KMS-11 (cell line): ENCODE results near the gene CTIF.

Source experiments
- H2AFZ ChIP-seq: fragments of 200-600 bp; sonication (generic); 2 replicates; pipeline ENCODE4 v1.6.1; 2016; ENCODE audit warnings: antibody characterized with exemption, mixed run types, low read depth
- H3K27ac ChIP-seq: fragments of 200-600 bp; sonication (generic); 2 replicates; pipeline ENCODE4 v1.6.1; 2016; ENCODE audit warnings: mild to moderate bottlenecking, mixed run types
- H3K27me3 ChIP-seq: fragments of 200-600 bp; sonication (generic); 2 replicates; pipeline ENCODE4 v1.6.1; 2017; ENCODE audit warnings: mild to moderate bottlenecking, low read depth, mixed run types, moderate library complexity; ENCODE audit not compliant: insufficient read depth
- H3K36me3 ChIP-seq: fragments of 200-600 bp; sonication (generic); 2 replicates; pipeline ENCODE4 v1.6.1; 2017; ENCODE audit warnings: mild to moderate bottlenecking, mixed run types; ENCODE audit not compliant: insufficient read depth
- H3K4me1 ChIP-seq: fragments of 200-600 bp; sonication (generic); 2 replicates; pipeline ENCODE4 v1.6.1; 2016; ENCODE audit warnings: mild to moderate bottlenecking, low read depth, mixed run types; ENCODE audit not compliant: poor library complexity, severe bottlenecking
- H3K4me2 ChIP-seq: fragments of 200-600 bp; sonication (generic); 2 replicates; pipeline ENCODE4 v1.7.0; 2016; ENCODE audit warnings: mild to moderate bottlenecking, mixed run types
- H3K4me3 ChIP-seq: fragments of 200-600 bp; sonication (generic); IDR thresholded peaks from 2 replicates; pipeline ENCODE4 v1.6.1; 2017; ENCODE audit warnings: low read depth, low read length, mixed read lengths; ENCODE audit not compliant: insufficient read depth
- H3K79me2 ChIP-seq: fragments of 200-600 bp; sonication (generic); 2 replicates; pipeline ENCODE4 v1.6.1; 2016; ENCODE audit warnings: low read depth, mixed run types; ENCODE audit not compliant: insufficient read depth
- H3K9ac ChIP-seq: fragments of 200-600 bp; sonication (generic); 2 replicates; pipeline ENCODE4 v1.6.1; 2016; ENCODE audit warnings: mild to moderate bottlenecking, mixed run types
- H4K20me1 ChIP-seq: fragments of 200-600 bp; sonication (generic); 2 replicates; pipeline ENCODE4 v1.6.1; 2016; ENCODE audit warnings: mild to moderate bottlenecking, mixed run types; ENCODE audit not compliant: insufficient read depth
- TF ChIP-seq, protein P1 (sequence below): fragments of 200-600 bp; sonication (generic); conservative IDR thresholded peaks from 2 replicates; pipeline ENCODE4 v1.6.1; 2017; ENCODE audit warnings: low read depth, mild to moderate bottlenecking, antibody characterized with exemption, low read length, moderate library complexity, mixed read lengths

Gene CTIF

DNA sequence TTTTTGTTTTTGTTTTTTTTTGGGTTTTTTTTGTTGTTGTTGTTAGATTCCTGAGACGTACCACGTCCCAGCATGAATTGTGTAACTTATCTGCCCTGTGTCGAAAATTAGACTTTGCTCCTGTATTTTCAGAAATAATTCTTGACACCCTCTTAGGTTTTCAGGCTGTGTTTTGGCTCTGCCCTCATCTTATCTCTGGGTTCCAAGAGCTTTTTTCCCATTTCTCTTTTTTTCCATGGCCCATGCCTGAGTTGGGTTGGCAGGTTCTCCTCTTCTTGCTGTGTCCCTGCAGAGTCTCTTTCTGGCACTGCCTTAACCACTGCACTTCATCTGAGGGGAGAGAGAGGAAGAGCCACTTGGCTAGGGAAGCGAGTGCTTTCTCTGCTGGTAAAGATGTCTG is 42.4 kb downstream of the CTIF start:
- no peak overlapping the region for H3K4me2 ChIP-seq
- no peak overlapping the region for H3K27ac ChIP-seq
- TF ChIP-seq, protein P1, sequence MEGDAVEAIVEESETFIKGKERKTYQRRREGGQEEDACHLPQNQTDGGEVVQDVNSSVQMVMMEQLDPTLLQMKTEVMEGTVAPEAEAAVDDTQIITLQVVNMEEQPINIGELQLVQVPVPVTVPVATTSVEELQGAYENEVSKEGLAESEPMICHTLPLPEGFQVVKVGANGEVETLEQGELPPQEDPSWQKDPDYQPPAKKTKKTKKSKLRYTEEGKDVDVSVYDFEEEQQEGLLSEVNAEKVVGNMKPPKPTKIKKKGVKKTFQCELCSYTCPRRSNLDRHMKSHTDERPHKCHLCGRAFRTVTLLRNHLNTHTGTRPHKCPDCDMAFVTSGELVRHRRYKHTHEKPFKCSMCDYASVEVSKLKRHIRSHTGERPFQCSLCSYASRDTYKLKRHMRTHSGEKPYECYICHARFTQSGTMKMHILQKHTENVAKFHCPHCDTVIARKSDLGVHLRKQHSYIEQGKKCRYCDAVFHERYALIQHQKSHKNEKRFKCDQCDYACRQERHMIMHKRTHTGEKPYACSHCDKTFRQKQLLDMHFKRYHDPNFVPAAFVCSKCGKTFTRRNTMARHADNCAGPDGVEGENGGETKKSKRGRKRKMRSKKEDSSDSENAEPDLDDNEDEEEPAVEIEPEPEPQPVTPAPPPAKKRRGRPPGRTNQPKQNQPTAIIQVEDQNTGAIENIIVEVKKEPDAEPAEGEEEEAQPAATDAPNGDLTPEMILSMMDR = no peak
- no peaks in the 10 kb centered on the region for H3K36me3 ChIP-seq
- peaks cover 10% of the 10 kb centered on the region; the same call in 1 of the 2 replicates for H3K79me2 ChIP-seq
- H2AFZ ChIP-seq = no peak overlapping the region
- H3K4me1 ChIP-seq = no peaks in the 10 kb centered on the region
- 0 out of 2 replicates have a peak, but pooled peaks cover 5% of the 10 kb centered on the region for H4K20me1 ChIP-seq
- H3K9ac ChIP-seq = no peak overlapping the region
- no peak overlapping the region for H3K4me3 ChIP-seq
- H3K27me3 ChIP-seq = no peaks in the 10 kb centered on the region

DNA sequence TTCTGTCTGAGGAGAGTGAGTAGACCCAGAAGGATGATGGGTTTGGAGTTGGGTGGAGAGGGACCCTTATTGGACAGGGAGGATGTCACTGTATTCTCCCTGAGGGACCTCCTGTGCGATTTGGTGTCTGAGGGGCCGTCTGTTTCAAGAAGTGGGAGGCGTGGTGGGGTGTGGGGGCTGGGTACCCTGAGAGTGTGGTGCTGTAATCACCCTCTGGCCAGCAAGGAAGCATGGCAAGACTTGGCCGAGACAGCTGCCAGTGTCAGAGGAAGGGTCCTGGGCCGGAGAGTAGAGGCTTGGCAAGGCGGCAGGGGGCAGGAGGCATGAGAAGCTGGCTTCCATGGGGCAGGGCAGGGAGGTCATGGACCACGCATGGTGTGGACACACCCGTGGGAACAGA is 43.1 kb downstream of the CTIF start:
- 0 out of 2 replicates have a peak, but pooled peaks cover 5% of the 10 kb centered on the region for H4K20me1 ChIP-seq
- H2AFZ ChIP-seq = no peak overlapping the region
- H3K4me1 ChIP-seq = no peaks in the 10 kb centered on the region
- TF ChIP-seq, protein P1 = no peak
- no peak overlapping the region for H3K9ac ChIP-seq
- peaks cover 10% of the 10 kb centered on the region; the same call in 1 of the 2 replicates for H3K79me2 ChIP-seq
- H3K4me2 ChIP-seq = no peak overlapping the region
- H3K27ac ChIP-seq = no peak overlapping the region
- H3K27me3 ChIP-seq = no peaks in the 10 kb centered on the region
- H3K4me3 ChIP-seq = no peak overlapping the region
- no peaks in the 10 kb centered on the region for H3K36me3 ChIP-seq

DNA sequence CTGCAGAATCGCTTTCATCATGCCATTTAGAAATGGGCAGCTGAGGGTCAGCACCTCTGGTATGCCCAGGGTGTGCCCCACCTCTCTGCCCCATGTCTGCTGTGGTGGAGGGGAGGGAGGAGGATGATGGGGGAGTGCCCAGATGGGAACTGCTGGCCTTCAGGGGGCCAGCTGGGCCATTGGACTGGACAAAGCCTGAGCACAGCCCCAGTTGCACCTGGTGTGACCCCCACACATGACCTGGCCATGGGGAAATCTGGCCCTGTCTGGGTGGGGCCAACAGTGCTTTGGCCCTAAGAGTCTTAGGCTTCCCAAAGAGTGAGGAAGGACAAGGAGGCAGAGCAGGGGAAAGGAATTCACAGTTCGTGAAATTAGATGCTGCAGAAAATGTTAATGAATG is 44.1 kb downstream of the CTIF start:
- H3K27me3 ChIP-seq = no peaks in the 10 kb centered on the region
- H4K20me1 ChIP-seq = 0 out of 2 replicates have a peak, but pooled peaks cover 5% of the 10 kb centered on the region
- no peaks in the 10 kb centered on the region for H3K36me3 ChIP-seq
- H3K4me1 ChIP-seq = no peaks in the 10 kb centered on the region
- H3K4me2 ChIP-seq = no peak overlapping the region
- H3K27ac ChIP-seq = no peak overlapping the region
- no peak overlapping the region for H2AFZ ChIP-seq
- H3K79me2 ChIP-seq = peaks cover 10% of the 10 kb centered on the region; the same call in 1 of the 2 replicates
- TF ChIP-seq, protein P1 = no peak
- H3K9ac ChIP-seq = no peak overlapping the region
- no peak overlapping the region for H3K4me3 ChIP-seq

DNA sequence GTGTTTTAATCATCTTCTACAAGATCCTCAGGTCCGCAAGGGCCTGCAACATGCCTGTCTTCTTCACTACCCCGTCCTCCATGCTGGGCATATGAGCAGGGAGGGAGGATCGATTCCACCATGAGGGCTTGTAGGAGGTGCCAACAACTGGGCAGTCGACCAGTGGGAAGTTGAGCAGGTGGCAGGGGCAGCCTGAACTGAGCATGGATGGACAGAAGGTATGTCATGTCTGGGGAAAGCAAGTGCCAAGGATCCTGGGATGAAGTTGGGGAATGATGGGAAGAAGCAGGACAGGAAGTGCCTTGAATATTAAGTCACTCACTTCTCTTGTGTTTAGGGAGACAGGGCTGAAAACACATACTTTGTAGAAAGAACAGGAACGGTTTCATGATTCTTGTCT is 44.7 kb downstream of the CTIF start:
- H3K36me3 ChIP-seq = no peaks in the 10 kb centered on the region
- no peak overlapping the region for H2AFZ ChIP-seq
- H3K27ac ChIP-seq = no peak overlapping the region
- H3K4me2 ChIP-seq = no peak overlapping the region
- H4K20me1 ChIP-seq = 0 out of 2 replicates have a peak, but pooled peaks cover 5% of the 10 kb centered on the region
- peaks cover 4% of the 10 kb centered on the region; the same call in 1 of the 2 replicates for H3K79me2 ChIP-seq
- no peaks in the 10 kb centered on the region for H3K27me3 ChIP-seq
- H3K9ac ChIP-seq = no peak overlapping the region
- no peak overlapping the region for H3K4me3 ChIP-seq
- TF ChIP-seq, protein P1 = no peak
- no peaks in the 10 kb centered on the region for H3K4me1 ChIP-seq
